Measurements from ENCODE around the gene HDGFL3.
"Not testable (repeated sequence)": the region's sequence is repeated elsewhere in the genome, so short reads cannot be mapped to it uniquely, and the experiment has no call there.

HDGFL3 gene

DNA sequence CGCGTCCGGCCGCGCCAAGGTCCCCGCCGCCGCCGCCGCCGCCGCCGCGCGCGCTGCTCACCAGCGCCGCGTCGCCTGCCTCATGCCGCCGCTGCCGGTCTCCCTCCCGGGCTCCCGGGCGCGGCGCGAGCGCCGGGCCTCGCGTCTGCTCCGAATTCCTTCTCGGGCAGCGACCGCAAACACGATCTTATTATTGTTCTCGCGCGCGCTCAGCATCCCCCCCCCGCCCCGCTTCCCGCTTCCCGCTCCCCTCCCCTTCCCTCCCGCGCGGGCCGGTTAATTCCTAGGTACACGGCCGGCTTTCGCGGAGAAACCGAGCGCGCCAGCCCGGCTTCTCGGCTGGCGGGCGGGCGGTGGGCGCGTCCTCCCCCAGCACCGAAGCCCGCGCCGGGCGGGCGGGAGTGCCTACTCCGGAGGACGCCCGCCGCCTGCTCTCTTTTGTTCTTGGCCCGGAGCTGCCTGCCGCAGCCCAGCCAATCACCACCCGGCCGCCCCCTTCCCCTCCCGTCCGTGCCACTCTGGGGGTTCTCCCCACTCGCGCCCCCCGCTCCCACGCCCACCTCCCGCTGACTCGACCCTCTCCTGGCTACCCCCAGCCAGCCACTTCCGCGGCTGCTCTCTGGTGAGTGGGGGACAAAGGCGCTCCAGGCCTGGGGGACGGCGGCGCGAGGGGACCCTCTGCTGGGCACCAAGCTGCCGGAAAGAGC, at the start of gene HDGFL3:
HDGFL3 (minus strand) TSS at position 164 of the 707 bp plus-strand sequence. CDS start 409 bp downstream, outside the sequence.
- peak; percentile 32 for DNase-seq

DNA sequence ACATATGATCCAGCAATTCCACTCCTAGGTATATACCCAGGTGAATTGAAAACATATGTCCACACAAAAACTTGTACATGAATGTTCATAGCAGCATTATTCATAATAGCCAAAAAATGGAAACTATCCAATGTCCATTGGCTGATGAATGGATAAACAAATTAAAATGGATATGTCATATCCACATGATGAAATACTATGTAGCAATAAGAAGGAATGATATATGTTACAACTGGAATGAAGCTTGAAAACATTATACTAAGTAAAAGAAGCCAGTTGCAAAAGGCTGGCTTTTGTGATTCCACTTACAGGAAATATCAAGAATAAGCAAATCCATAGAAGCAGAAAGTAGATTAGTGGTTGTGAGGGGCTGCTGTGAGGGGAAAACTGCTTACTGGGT, 43.2 kb upstream of the HDGFL3 start:
- DNase-seq, result no peak

DNA sequence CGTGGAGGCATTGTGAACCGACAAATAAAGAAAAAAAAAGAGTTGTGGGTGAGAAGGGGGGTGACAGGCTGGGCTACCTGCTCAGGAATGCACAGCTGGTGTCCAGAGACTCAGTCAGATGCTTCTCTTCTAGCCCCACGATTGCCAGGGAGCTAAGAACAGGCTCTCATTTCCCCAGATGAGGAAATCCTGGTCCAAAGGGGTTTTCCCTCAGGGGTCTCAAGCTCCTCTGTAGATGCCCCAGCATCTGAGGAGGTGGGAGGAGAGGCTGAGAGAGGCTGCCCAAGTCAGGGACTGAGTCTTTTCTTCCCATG, 41.4 kb upstream of the HDGFL3 start:
- DNase-seq, result no peak

DNA sequence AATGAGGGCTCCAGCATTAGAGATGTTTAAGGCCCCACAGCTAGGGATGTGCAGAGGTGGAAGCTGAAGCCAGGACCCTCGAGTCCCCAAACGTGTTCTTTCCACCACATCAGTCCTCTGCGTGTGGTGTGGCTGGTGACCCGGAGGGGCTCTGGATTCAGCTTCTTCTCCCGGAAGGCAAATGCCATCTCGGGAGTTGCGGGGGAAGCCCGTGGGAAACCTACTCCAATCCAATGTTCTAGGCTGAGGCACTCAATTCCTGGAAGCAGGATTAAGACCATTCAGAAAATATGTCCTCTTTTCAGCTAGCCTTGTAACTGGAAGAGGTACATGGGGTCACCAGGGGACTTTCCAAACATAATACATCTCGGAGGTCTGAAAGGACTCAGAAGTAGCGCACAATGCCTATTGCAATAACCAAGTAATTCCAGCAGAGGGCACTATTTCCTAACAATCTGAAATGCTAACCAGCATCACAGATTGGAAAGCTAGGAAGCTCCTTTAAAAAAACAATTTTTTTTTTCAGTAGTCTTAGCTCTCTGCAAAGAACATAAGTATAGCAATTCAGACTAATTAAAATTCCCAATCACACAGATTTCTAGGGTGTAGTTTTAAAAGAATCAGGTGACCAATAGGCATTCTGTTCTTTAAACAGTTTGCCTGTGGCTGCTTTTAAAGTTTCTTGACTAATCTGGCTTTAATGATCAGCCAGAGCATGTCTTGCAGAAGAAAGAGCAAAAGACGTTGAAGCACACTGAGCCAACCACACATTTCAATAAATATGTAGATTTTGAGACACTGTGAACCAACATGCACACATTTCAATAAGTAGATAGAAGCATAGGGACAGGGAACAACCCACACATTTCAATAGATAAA, 40.8 kb upstream of the HDGFL3 start:
- peak; percentile 58 for DNase-seq

DNA sequence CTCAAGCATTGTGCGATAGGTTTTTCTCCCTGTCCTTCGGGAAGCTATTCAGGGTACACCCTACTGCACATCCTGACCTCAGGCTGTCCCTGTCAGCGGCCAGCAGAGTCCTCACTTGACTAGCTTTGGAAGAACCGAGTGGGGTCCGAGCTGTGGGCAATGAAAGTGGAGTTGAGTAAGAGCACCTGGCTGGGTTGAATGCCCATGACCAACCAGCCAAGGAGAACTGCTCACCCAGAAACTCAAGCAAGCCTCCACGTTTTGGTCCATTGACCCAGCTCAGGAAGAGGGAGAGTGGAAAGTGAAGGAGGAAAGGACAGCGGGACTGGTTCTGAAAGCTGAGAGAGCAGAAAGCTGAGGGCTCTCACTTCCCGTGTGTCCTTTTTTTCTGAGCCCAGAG, 36.0 kb upstream of the HDGFL3 start:
- DNase-seq, result no peak

DNA sequence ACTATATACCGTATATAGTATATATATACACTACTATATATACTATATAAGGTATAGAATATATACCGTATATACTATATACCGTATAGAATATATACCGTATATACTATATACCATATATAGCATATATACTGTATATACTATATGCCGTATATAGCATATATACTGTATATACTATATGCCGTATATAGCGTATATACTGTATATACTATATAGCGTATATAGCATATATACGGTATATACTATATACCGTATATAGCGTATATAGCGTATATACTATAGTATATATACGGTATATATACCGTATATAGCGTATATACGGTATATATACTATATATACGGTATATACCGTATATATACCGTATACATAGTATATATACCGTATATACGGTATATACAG, 22.6 kb upstream of the HDGFL3 start:
- DNase-seq, result no peak

DNA sequence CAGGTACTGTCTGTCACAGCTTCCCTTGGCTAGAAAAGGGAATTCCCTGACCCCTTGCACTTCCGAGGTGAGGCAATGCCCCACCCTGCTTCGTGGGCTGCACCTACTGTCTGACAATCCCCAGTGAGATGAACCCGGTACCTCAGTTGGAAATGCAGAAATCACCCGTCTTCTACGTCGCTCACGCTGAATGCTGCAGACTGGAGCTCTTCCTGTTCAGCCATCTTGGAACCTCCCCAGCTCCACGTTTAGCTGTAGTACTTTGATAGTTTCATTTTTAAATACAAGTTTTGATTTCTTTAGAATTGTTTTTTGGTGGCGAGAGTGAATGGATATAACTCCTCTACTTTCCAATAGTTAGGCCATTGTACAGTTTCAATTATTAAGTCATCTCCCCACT, 17.8 kb upstream of the HDGFL3 start:
- DNase-seq, result no peak

DNA sequence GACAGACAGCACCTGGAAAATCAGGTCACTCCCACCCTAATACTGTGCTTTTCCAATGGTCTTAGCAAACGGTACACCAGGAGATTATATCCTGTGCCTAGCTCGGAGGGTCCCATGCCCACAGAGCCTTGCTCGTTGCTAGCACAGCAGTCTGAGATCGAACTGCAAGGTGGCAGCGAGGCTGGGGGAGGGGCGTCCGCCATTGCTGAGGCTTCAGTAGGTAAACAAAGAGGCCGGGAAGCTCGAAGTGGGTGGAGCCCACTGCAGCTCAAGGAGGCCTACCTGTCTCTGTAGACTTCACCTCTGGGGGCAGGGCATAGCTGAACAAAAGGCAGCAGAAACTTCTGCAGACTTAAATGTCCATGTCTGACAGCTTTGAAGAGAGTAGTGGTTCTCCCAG, 14.2 kb upstream of the HDGFL3 start:
- DNase-seq, result not testable (repeated sequence)

DNA sequence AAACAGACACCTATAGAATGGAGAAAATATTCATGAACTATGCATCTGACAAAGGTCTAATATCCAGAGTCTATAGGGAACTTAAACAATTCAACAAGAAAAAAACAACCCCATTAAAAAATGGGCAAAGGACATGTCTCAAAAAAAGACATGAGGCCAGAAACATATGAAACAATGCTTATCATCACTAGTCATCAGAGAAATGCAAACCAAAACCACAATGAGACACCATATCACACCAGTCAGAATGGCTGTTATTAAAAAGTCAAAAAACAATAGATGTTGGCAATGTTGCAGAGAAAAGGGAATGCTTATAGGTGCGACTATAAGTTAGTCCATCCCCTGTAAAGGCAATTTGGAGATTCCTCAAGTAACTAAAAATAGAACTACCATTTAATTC, 11.4 kb upstream of the HDGFL3 start:
- no peak for DNase-seq

DNA sequence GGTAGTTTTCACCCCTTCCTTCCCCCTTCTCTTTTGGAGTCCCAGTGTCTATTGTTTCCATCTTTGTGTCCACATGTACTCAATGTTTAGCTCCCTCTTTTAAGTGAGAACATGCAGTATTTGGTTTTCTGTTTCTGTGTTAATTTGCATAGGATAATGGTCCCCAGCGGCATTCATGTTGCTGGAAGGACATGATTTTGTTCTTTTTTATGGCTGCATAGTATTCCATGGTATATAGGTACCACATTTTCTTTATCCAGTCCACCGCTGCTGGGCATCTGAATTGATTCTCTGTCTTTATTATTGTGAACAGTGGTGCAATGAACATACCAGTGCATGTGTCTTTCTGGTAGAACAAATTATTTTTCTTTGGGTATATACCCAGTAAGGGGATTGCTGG, 7.7 kb upstream of the HDGFL3 start:
- DNase-seq, result no peak

DNA sequence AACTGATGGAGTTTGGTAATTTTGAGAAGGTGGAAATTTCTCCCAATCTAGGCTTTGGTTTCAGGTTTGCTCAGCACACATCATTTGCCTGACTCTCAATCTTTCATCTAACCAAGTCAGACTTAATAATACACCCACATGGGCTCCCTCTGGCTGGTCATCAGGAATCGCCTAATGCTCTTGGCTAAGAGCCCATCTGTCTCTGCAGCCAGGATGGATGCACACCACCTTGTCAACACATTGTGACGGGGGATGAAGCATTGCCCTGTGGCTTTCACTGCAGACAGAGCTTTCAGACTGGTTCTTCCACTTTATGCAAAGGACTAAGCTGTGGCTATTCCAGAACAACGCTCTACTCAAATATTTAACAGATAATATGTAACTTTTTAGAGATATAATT, 3.0 kb upstream of the HDGFL3 start:
- no peak for DNase-seq

DNA sequence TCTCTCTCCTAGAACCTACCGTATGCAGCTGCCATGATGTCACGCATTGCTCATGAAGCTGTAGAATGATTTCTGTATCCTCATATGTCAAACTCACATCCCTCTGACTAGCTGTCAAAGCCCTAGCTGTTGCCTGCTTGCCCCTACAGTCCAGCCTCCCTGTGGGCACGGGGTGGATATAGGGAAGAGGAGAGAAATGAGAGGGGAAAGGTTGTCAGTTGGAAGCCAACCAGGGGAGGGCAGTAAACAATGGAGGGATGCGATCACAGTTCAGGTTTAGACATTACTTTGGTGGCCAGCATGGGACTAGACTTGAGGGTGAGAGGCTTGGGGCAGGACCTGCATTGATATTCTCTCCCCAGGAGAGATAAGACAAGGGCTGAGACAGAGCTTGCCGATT, 1.7 kb upstream of the HDGFL3 start:
- DNase-seq, result no peak

DNA sequence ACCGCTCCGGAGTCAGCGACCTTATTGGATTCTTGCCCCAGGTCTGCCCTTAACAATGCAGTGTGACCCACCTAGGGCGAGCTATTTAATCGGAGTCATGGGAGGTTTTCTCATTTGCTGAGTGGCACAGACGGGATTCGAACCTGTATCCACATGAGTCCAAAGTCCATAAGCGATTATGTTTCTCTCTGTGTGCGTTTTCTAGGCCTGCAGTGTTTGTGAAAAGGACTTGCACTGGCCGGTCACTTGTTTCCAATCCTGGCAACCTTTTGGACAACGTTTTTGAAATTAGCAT, 691 bp upstream of the HDGFL3 start:
- no peak for DNase-seq

DNA sequence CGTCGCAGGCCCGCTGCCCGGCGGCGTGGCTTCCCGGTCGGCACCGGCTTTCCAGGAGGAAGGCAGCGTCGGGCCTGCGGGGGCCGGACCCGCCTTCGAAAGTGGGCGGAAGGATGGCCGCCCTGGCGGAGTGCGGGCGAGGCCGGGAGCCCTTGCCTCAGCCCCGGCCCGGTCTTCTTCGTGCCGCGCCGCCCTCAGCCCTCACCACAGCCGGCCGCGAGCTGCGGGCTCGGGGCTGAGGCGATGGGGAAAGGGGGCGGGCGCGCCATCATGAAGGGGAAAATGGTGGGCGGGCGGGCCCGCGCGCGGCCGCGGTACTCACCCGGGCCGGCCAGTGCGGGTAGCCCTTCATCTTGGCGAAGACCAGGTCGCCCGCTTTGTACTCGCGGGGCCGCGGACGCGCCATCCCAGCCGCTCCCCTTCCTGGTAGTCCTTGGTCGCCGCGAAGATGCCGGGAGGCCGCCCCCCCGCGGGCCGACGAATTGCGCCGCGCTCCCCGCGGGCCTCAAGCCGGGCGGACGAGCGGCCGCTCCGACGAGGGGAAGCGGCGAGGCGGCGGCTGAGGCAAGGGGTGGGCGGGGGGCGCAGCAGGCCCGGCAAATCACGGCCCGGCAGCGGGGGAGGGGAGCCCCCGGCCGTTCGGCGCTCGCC, 489 bp downstream of the HDGFL3 start:
- DNase-seq, result no peak

DNA sequence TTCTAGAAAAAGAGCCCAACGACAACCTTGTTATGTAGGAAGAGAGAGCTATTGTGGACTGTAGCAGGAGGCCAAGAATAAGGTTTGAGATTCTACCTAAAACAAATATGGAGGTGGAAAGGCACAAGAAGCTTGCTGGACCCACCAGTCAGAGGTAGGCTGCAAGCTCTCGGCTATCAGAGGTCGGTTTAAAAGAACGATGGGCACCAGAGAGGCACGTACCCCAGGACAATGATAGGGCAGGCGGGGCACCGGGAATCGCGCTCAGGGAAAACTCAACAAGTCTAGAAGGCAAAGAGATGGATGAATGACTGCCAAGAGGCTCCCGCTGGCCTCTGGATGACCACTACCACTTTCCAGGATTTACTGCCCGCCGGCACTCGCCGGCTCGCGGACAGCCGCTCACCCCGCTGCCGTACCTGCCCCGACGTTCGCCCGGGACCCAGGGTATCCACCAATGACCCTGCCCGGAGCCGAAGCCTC, 1.1 kb downstream of the HDGFL3 start:
- no peak for DNase-seq

DNA sequence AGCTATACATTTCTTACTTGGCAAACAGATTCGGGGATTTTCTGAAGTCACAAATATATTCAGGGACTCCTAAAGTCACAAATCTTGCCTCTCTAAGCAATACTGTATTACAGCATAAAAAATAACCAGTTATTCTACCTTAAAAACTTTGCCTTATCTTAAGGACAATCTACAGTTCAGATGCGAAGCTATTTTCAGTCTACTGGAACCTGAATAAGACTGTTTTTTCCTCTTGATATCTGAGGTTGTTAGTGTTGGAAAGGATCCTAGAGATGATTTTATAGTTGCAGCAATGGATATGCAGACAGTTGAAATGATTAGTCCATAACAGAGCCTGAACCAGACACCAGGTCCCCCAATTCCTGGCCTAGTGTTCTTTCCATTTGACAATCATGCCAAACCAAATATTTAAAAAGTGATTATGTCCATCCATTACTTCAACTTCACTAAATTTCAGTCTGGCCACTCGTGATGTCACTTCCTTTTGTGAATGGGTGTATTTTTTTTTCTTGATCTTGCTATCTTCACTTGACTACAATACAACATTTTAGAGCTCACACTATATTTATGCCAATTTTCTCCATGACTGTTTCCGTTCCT, 1.8 kb downstream of the HDGFL3 start:
- DNase-seq, result peak; percentile 21

DNA sequence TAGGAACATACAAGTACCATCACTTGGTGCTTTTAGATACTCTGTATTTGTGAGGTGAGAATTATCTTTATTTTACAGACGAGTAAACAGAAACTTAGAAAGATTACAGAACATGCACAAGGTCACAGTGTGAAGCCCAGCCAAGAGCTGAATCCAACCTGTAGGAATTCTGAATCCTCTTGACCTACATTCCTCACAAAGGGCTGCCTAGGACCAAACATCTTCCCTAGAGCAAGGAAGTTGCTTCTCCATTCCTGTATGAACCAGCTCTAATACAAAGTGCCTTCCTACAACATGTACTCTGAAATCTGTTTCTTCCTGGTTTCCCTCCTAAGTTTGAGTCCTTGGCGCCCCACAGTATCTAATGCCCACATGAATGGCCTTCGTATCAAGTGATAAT, 2.9 kb downstream of the HDGFL3 start:
- no peak for DNase-seq

DNA sequence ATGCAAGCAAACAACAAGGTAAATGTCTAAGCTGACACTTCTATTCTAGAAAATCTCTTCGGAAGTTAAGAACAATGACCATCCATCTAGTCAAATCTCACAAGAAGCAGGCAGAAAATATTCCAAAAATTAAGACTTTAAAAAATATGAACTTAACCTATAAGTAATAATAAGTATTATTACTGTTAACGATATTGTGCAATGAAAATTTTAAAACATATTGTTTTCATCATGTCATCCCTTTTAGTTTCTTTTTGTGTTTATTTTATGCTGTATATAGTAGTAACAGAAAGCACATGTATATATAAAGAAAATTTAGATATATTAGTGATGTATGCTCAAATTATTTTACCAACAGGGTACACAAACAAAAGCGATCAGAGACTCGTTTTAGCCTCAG, 4.1 kb downstream of the HDGFL3 start:
- DNase-seq, result no peak

DNA sequence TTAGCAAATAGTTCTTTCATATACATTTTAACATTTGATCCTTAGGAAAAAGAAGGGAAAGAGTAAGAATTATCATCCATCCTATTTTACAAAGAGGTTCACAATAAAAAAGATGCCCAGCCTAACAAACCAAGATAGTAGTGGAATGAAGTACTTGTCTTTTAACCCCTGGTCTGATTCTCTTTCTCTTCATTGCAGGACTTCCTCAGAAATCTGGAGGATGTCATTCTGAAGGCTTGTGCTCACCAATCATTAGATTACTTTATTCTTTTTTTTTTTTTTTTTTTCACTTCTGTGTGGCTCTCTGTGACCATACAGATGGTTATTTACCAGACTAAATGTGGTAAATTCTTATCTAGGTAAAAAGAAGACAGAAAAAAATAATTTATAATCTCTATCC, 7.0 kb downstream of the HDGFL3 start:
- no peak for DNase-seq

DNA sequence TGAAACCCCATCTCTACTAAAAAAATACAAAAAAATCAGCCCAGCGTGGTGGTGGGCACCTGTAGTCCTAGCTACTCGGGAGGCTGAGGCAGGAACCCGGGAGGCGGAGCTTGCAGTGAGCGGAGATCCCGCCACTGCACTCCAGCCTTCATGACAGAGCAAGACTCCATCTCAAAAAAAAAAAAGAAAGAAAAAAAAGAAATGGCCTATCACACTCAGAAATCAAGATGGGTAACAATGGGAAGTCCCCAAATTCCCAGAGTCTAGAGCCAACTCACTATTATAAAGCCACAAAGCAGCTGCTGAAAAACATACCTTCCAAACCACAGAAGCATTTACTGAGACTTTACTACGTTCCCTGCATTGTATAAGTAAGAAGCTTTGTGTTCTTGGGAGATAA, 7.5 kb downstream of the HDGFL3 start:
- peak; percentile 15 for DNase-seq

DNA sequence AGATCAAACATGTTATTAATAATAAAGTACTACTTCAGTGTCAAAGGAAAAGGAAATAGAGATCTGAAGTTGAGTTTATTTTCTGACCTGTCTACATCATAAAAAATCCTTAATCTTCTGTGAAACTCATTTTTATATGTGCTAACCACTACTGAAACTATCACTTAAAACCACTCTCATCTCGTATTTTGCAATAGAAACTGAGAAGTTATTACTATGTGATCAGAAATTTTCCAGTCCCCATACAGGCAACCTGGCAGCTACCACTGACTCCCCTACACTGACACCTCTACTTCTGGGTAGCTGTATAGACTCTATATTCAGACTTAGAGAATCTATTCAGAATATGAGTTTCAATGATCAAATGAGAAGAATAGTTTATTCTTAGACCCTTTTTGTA, 8.3 kb downstream of the HDGFL3 start:
- no peak for DNase-seq

DNA sequence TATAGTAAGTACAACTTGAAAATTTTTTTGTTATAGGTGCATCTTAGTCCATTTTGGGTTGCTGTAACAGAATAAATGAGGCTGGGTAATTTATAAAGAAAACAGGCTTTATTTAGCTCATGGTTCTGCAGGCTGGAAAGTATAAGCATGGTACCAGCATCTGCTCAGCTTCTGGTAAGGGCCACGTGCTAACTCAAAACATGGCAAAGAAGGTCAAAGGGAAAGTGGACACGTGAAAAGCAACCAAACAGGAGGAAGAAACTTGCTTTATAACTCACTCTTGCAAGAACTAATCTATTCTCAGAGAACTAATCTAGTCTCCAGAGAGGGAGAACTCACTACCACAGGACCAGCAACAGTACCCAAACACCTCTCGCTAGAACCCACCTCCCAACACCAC, 9.1 kb downstream of the HDGFL3 start:
- DNase-seq, result no peak

DNA sequence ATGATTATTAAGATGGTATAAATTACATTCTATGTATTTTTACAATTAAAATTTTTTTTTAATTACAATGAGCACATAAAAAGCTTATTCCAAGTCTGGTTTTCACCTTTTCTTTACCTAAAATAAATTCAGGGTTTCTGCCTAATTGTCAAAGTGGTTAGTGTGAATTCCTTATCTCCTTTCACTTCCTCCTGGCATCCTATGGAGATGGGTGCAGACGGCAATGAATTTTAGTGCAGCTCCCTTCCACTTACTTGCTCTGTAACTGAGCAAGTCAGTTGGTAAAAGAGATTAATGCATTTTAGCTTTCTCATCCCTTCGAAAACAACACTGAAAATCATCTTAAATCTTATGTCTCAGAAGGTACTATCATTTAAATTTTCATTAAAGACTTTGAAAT, 13.1 kb downstream of the HDGFL3 start:
- no peak for DNase-seq

DNA sequence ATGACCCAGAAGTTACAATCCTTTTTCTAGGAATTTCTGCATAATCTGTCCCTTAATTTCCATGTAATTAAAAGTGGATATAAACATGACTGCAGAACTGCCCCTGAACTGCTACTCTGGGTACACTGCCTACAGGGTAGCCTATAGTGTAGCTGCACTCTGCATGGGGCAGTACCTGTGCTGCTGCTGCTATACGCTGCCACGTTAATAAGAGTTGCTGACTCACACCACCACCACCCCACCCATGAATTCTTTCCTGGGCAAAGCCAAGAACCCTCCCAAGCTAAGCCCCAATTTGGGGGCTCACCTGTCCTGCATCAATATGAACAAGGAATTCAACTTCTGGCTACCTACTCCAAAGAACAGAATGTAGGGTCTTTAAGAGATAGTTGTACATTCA, 13.9 kb downstream of the HDGFL3 start:
- no peak for DNase-seq

Measured in inflammatory macrophage treated with lipopolysaccharide for 4 hours (primary cell).